HG02623 (cell line): ENCODE measurements around the gene SFT2D1.

Experiments
- ATAC-seq: cut with Tn5 transposase; IDR thresholded peaks from one replicate; pipeline ENCODE4 v1.9.1; 2021; ENCODE audit warnings: moderate library complexity; ENCODE audit not compliant: unreplicated experiment

SFT2D1 gene

DNA sequence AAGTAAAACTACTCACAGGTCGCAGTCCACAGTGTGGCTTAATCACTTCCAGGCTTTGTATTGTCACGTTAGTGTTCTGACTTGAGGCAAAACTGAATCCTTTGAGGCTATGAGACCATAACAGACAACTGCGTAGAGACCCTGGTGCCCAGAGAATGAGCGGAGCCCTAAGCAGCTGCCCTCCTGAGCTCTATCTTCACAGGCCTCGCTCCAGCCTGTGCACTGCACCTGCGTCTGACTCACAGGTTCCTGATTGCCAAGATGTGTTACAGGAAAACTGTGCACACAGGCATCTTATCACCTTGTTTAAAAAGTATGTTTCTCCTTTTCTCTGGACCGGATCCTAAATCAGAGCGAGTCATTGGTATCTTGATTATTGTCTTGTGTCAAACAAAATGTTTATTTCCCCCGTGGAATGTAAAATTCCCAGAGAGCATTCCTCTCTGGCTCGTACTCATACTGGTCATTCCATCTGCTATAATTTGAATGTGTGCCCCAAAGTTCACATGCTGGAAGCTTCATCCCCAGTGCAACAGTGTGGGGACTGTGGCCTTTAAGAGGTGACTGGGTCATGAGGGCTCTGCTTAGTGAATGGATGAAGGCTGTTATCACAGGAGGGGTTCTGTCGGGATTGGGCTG lies 59.8 kb downstream of the SFT2D1 start:
- no peak for ATAC-seq

DNA sequence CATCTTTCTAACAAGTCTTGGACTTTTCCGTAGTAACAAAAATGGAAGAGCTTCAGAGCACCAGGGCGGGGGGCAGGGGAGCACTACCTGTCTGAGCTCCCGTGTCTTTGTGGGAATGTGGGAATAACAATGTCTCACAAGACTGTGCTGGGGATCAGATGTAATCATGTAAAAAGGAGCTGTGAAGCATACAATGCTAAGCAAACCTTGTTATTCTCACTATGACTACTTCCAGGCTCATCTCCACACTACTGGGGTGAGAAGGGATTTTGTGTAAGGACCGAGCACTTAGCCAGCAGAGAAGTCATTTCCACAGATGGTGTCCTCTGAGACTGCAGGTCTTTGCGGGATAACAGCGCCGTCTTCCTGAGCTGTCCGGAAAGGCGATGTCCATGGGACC lies 61.2 kb downstream of the SFT2D1 start:
- no peak for ATAC-seq

DNA sequence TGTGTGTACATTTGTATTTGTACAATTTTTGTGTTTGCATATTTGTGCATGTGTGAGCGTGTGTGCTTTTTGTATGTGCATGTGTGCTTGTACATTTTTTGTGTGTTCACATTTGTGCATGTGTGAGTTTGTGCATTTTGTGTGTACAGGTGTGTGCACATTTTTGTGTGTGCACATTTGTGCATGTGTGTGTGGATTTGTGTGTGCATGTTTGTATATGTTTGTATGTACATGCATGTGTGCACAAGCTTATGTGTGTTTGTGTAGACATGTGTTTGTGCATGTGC lies 63.0 kb downstream of the SFT2D1 start:
- ATAC-seq, result no peak

DNA sequence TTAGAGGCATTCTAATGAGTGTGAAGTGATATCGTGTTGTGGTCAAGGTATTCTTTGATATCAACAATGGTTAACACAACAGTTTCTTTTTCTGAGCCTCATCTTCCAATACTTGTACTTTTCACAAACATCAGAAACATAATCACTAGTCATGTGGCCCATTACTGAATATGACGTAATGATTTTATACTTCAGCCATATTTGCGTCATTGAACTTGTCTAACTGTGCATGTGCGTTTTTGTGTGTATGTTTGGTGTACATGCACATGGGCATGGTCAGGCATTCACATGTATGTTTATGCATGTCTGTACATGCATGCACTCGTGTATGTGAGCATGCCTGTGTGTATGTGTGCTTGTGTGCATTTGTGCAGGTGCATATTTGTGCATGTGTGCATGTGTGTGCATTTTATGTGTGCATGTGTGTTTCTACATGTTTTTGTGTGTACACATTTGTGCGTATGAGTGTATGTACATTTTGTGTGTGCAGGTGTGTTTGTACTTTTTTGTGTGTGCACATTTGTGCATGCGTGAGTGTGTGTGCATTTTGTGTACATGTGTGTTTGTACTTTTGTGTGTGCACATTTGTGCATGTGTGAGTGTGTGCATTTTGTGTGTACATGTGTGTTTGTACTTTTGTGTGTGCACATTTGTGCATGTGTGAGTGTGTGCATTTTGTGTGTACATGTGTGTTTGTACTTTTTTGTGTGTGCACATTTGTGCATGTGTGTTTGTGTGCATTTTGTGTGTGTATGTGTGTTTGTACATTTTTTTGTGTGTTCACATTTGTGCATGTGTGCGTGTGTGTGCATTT lies 63.6 kb downstream of the SFT2D1 start:
- no peak for ATAC-seq

DNA sequence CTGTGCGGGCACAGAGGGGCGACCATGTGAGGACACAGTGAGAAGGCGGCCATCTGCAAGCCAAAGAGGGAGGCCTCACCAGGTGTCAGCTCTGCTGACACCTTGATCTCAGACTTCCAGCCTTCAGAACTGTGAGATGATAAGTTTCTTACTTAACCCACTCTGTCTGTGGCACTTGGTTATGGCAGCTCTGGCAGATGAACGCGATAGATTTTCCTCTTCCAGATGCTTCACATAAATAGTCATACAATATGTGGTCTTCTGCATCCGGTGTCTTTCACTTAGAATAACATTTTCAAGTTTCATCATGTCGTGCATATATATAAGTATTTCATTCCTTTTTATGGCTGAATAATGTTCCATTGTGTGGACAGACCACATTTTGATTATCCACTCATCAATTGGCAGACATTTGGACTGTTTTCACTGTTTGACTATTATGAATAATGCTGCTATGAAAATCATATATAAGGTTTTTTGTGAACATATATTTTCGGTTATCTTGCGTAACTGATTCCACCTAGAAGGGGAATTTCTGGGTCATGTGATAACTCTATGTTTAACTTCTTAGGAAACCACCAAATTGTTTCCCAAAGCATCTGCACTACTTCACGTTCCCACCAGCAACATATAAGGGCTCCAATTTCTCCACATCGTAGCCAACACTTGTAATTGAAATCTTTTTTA lies 64.3 kb downstream of the SFT2D1 start:
- ATAC-seq, result no peak

DNA sequence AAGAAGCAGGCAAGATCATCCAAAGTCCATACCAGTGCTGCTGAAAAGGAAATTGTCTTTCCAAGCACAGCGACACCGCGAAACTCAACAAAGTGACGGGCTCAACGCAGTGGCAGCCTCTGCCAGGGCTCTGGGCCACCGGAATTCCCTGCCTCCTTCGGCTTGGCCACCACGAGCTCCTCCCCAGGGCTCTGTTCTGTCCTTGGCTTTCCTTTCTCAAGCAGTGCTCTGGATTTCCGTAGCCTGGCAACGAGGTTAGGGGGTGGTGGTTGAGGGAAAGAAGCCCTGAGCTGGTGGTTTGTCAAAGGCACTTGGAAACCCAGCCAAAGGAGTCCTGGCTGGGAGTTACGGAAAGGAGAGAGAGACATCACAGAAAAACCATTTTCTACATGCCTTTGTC lies 65.3 kb downstream of the SFT2D1 start:
- no peak for ATAC-seq

DNA sequence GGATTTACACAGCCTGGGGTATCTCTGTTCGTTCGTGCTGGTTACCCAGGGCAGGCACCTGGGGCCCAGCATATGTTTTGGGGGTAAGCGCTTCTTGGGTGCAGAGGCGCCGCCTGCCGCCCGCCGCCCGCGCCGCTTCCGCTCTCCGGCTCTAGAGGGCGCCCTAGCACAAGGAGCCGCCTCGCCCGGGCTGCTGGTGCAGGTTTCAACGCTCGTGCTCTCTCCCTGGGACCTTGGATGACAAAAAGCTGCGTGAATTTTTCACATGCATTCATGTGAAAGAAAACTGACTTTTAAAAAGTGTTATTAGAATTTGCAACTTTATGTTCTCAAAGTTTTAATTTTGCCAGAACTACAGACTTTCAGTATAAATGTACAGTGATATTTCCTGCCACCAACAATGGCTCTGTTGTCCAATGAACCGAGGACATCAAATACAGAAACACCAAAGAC lies 66.6 kb downstream of the SFT2D1 start:
- ATAC-seq, result peak; percentile 92

DNA sequence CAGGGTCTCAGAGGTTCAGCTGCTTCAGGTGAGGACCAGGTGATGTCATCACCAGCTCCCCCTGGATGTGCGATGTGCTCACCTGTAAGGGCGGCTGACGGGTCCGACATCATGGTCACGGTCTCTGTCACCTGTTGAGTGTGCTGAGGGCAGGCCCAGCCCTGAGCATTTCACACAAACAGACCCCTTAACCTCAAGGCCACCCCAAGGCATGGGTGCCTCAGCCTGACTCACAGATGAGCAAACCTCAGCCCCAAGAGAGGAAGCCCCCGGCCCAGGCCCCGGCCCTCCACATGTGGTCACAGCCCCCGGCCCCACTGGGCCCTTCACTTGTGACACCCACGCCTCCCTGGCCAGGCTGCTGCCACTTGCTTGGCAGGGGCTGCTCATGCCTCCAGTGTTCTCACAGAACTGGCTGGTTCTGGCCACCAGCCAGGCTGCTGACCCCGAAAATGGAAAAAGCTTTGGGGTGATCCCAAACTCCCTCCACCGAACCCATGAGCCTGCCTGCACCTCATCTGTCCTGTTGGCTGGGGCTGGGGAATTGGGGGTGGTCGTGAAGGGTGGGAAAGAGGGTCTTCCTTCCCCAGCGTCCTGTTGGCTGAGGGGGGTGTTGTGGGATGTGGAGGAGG lies 67.5 kb downstream of the SFT2D1 start:
- ATAC-seq, result no peak

DNA sequence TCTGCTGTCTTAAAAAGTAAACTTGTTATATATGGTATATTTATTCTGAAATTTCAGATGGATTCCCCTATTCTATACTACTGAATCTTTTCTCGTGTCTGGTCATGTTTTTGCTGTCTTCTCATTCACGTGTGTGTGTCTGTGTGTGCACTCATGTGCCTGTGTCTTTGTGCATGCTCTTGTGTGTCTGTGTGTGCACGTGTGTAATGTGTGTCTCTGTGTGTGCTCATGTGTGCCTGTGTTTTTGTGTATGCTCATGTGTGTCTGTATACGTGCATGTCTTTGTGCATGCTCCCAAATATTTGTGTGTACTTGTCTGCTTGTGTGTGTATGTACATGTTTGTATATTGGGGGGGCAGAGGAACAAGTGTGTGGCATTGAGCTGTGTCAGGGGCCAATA lies 68.2 kb downstream of the SFT2D1 start:
- ATAC-seq, result no peak

DNA sequence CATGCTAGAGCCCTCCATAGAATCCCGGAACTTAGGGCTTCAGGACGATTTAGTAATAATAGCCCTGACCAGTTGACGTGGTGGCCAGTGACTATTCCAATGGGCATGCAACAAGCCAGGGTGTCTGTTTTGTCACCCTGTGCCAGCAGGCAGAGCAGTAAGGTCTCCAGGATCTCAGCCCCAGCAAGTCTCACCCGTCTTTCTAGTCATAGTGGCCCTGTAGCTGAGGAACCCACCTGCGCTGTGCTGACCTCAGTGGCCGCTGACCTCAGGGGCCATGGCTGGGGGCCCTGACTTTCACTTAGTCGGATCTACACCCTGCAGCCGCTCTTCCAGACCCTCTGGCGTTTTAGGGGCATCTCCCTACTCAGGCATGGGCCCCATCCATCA lies 71.0 kb downstream of the SFT2D1 start:
- no peak for ATAC-seq

DNA sequence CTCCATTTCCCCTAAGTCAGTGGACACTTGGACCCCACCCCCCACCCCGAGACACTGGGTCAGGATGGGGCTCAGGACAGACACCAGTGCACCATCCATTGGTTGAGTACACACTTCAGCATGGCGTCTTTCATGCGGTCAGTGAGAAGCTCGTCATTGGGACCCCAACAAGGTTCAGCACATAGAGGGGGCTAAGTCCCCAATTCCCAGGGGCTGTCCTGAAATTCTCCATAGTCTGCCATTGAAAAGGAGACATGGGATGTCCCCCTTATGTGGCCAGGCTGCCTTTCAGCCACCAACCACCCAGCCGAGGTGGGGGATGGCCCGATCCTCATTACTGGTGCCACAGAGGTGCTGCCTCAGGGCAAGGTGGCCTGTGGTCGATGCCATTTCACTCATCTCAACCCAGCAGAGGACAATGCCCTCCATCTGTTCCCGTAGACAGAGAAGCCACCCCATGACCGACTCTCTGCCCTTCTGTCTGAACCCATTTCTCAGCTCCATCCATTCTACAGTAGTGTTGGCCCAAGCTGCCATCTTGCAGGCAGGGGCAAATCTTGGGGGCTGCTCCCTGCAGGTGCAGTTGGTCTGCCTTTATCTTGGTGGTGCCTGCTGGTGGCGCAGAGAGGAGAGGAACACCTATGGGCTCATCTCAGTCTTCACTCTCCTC lies 71.5 kb downstream of the SFT2D1 start:
- no peak for ATAC-seq
